GM19025 (cell line): Measurements from ENCODE around the gene RIOK3.
"Not testable (repeated sequence)": the region's sequence is repeated elsewhere in the genome, so short reads cannot be mapped to it uniquely, and the experiment has no call there.

Experiments
- ATAC-seq: cut with Tn5 transposase; IDR thresholded peaks from one replicate; pipeline ENCODE4 v1.9.1; 2021; ENCODE audit warnings: mild to moderate bottlenecking, low read depth, moderate library complexity; ENCODE audit not compliant: unreplicated experiment

The RIOK3 gene

DNA sequence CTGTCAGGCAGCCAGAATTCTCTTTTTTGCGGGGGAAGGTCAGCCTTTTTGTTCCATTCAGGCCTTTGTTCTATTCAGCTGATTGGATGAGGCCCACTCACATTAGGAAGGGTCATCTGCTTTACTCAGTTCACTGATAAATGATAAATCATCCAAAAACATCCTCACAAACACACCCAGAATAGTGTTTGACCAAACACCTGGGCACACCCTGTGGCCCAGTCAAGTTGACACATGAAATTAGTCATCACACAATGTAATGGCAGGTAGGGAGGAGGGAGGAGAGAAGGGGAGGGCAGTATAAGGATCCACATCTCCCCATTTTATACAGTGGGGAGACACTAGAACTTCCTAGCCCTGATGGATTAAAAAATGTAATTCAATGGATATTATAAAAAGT is 41.9 kb downstream of the RIOK3 start:
- ATAC-seq = no peak

DNA sequence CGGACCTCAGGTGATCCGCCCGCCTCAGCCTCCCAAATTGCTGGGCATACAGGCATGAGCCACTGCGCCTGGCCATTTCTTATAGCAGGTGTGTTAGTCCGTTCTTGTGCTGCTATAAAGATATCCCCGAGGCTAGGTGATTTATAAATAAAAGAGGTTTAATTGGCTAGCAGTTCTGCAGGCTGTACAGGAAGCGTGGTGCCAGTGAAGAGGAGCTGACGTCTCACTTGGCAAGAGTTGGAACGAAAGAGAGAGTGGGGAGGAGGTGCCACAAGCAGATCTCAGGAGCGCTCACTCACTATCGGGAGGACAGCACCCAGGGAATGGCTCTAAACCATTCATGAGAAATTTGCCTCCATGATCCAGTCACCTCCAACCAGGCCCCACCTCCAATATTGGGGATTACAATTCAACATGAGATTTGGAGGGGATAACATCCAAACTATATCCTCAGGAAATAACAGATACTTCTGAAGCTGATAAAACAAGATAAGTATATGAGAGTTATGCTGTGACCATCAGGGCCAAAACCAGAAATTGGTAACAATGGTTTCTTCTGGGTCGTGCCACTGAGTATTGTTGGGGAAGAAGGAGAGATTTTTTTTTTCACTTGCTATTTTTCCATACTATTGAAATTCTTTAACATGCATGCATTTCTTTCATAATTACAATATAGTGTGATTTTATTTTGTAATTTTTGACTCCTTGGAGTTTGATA is 42.8 kb downstream of the RIOK3 start:
- no peak for ATAC-seq

DNA sequence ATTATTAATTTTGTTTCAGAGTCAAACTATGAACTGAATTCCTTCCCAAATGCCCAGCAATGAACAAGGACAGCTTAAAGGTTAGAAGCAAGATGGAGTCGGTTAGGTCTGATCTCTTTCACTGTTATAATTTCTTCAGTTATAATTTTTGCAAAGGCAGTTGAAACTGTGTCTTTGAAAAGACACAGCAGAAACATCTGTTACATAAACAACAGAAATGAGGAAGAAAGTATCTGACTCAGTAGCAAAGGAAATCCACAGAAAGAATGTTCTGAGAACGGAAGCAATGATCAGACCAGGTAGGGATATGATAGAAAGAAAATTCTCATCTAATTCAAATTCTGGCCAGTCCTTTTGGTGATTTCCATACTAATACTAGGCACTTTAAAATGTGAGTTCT is 45.0 kb downstream of the RIOK3 start:
- no peak for ATAC-seq

DNA sequence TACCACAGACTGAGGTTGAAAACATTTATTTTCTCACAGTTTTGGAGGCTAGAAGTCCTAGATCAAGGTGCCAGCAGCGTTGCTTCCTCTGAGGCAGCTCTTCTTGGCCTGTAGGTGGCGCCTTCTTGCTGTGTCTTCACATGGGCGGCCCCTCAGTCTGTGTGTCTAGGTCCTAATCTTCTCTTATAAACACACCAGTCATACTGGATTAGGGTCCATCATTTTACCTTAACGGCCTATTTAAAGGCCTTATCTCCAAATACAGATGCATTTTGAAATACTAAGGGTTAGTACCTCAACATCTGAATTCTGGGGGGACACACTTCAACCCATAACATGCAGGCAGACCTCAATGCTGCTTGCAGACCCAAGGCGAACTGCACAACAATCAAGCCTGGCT is 45.8 kb downstream of the RIOK3 start:
- ATAC-seq = no peak

DNA sequence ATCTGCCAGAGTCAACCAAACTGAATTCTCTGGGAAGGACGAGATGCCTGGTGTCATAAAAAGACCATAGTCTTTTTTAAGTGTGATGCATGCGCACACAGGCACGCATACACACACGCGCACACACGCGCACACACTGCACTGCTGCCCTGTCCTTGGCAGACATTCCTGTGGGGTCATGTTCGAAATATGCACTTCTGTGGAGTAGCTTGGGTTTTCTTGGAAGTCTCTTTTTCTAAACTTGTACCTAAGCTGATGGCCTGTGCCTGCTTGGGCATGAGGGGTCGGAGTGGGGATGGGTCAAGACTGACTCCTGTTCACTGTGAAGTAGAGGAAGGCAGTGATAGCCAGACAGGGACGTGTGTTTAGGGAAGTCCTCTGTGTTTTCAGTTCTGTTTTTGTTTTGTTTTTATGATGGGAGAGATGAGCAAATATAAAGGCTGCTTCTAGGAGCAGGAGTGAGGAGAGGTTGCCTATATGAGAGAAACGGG is 46.2 kb downstream of the RIOK3 start:
- no peak for ATAC-seq

DNA sequence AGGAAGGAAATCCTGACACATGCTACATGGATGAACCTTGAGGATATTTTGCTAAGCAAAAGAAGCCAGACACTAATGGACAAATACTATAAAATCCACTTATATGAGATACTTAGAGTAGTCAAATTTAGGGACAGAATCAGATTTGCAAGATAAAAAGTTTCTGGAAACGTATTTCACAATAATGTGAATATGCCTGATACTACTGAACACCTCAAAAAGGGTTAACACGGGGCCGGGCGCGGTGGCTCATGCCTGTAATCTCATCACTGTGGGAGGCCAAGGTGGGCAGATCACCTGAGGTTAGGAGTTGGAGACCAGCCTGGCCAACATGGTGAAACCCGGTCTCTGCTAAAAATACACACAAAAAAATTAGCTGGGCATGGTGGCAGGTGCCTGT is 48.5 kb downstream of the RIOK3 start:
- ATAC-seq = no peak

DNA sequence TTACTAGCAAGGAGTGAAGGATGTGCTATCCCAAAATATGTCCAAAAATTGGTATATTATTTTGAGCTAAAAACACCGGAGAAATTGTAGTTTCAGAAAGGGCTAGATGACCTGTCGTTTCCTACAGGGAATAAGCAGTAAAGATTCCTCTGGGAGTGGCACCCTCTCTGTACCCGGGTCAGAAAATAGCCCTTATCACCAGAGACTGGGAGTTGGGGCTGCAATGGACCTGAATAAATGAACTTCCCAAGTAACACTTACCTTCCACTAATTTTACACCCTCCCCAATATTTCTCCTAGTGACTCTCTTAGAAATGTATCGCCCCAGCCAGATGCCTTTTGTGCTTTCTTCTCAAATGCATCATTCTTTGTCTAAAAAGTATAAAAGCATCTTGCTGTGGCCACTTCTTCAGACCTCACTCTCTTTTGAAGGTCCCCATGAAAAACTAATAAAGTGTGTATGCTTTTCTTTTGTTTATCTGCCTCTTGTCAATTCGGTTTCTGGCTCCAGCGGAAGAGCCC is 49.5 kb downstream of the RIOK3 start:
- ATAC-seq = no peak

DNA sequence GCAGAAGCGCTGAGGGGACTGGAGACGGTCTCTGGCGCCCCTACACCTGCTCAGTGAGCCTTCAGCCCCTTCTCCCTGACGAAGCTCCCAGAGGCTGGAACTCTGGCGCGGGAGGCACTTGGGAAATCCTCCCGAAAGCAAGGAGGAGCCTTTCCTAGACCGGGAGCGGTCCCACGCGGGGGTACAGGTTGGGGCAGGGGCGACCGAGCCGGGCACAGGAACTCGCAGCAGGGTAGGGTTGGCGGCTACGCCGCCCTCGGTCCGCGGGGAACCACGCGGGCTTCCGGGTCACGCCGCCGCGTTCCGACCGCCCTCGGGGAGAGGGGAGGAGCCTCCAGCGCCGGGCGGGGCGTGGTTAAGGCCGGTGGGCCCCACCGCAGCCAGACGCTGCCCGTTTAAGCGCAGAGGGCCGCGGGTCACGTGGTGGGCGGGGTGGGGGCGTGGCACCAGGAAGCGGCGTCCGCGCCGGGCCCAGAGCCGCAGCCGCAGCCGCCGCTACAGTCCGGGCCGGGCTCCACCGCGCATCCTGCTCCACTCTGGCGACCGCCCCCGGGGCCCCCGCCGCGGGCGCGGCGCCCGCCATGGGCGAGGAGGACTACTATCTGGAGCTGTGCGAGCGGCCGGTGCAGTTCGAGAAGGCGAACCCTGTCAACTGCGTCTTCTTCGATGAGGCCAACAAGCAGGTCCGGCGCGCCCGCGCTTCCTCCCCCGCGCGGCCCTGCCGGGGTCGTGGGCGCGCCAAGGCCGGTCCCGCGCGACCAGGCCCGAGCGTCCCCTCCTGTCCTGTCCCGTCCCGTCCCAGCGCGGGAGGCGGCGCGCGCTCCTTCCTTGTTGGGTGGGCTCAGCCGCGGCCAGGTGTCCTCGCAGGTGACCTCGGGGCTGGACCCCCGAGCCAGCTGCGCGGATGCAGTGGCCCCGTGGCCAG is 50.2 kb downstream of the RIOK3 start, which contains the start of gene RMC1:
RMC1 (plus strand) TSS at position 474 of the 925 bp plus-strand sequence; CDS start at position 582, 108 bp downstream.
- peak; percentile 79 for ATAC-seq

DNA sequence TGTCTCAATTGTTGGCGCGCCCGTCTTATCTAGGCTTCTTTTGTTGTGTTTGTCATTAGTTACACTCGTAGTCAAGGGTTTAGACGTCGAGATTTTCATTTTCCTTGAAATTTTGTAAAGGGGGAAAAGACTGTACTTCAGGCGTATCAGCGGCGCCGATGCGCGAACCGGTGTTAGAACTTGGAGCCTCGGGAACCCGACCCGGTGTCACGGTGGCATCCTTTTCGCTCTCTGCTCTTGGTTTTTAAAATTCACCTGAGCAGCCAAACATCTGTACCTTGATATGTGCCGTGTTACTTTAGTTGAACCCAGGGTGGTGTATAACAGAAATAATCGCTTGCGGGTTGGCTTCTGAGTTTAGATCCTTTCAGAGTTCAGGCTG is 50.9 kb downstream of the RIOK3 start:
- no peak for ATAC-seq

DNA sequence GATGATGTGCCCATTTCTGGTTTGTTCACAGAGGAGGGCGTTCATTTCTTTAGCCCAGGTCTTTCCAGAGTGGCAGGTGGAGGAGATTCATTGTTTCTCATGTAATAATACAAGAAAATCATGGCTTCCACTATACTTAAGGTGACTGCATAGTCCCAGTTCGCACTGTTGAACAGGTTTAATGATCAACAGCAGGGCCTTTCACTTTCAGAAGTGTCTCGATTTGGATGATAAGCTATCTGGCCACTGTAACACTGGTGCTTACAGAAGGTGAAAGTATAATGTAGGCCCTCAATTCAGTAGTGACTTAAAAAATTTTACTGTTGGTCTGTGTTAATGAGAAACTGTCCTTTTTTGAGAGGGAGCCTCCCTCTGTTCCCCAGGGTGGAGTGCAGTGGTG is 51.6 kb downstream of the RIOK3 start:
- ATAC-seq = peak; percentile 42

DNA sequence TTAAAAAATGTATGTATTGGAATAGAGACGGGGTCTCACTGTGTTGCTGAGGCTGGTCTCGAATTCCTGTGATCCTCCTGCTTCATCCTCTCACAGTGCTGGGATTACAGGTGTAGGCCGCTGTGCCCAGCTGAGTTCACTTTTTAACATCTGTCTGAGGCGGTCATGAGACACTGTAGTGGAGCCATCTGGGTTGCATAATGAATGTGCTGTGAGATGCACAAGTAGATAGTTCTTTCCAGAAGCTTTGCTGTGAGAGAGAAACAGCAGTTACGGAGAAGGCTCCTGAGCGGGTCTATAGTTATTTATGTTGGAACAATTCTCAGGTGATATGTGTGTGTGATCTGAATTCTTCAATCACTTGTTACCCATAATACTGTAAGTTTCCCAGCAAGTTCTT is 53.3 kb downstream of the RIOK3 start:
- ATAC-seq = no peak

DNA sequence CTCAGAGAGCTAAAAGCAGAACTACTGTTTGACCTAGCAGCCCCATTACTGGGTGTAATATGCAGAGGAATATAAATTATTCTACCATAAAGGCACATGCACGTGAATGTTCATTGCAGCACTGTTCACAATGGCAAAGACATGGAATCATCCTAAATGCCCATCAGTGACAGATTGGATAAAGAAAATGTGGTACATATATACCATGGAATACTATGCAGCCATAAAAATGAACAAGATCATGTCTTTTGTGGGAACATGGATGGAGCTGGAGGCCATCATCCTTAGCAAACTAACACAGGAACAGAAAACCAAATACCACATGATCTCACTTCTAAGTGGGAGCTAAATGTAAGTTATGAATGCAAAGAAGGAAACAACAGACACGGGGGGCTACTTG is 57.8 kb downstream of the RIOK3 start:
- not testable (repeated sequence) for ATAC-seq

DNA sequence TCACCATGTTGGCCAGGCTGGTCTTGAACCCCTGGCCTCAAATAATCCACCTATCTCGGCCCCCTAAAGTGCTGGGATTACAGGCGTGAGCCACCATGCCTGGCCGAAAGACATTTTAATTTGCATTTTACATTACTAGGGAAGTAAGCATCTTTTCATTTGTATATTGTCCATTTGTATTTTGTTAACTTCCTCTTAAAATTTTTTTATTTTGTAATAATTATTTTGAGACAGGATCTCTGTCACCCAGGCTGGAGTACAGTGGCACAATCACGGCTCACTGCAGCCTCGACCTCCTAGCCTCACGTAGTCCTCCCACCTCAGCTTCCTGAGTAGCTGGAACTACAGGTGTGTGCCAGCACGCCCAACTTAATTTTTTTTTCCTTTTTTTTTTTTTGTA is 59.1 kb downstream of the RIOK3 start:
- ATAC-seq = not testable (repeated sequence)

DNA sequence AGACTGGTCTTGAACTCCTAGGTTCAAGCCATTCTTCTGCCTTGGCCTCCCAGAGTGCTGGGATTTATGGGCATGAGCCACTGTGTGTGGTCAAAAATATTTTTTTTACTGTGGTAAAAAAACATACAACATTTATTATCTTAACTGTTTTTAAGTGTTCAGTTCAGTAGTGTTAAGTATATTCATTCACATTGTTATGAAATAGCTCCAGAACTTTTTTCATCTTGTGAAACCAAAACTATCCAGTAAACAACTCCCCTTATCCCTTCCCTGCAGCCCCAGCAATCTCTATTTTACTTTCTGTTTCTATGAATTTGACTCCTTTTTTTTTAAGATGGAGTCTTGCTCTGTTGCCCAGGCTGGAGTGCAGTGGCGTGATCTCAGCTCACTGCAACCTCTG is 59.6 kb downstream of the RIOK3 start:
- ATAC-seq = no peak

DNA sequence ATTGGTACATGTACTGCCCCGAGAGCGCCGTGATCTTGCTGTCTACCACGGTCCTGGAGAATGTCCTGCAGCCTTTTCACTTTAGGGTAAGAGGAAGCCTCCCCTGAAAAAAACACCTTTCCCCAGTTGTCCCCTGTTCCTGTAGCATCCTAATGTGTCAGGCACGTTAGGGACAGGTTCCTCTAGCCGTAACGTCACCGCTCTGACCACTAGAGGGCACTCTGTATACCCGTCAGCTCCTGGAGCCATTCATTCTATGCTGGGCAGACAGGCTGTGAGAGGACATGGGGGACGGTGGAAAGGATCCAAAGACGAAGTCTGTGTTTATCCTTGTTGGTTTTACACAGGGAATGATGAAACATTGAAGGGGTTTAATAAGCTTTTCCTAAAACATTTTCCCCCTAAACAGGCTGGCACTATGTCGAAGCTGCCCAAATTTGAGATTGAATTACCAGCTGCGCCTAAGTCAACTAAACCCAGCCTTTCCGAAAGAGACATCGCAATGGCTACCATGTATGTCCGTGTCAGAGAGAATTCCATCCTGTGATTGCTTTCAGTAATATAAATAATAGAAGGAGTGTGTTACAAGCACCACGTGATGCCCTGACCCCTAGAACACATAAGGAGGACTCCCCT is 62.9 kb downstream of the RIOK3 start:
- peak; percentile 86 for ATAC-seq

DNA sequence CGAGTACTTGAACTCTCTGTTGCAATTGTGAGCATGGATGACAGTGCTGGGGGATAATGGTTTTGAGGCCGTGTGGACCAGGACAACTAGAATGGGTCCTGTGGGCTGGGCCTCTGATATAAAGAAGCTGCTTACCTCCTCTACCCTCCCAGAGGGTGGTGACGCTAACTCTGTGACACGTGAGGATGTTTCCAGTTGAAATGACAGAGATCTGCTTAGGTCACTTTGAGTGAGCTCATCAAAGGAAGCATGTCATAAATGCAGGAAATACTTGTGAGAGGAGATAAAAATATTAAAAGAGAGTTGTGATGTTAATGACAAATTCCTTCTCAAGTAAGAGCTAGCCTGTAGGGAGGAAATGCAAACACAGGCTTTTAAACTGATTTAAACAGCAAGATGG is 66.6 kb downstream of the RIOK3 start:
- ATAC-seq = no peak

DNA sequence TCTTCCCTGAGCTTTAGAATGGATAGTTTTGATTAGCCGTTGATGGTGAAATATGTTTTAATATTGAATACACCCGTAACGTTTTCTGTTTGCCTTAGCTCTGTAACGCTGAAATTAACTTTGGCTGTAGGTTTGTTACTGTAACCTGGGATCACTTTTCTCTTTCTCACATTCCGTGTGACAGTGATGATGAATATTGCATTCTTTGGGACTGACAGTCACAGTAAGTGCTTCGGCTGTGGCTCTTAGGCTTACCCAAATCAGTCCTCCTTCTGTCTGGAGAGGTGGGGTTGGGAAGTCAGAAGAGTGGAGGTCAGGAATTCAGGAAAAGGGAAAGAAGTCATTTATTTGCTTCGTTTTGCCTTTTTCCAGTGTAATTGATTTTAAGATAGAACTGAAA is 68.2 kb downstream of the RIOK3 start:
- ATAC-seq = no peak

DNA sequence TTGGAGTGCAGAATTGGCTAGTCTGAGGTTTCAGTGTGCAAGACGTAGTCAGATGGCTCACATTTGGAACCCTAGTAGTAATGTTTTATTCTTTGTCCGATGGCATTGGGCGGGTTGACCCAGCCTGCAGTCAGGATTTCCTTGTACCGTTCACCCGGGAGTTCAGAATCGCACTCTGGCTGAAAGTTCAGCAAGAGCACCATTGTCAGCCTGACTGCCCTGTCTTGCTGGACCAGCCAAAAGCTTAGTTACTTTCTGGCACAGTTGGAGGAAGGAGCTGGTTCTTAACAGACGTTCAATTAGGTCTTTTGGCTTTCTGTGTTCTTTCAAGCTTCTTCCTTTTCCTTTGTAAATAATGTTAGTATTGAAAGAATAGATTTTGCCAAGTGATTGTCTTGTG is 68.8 kb downstream of the RIOK3 start:
- ATAC-seq = no peak

DNA sequence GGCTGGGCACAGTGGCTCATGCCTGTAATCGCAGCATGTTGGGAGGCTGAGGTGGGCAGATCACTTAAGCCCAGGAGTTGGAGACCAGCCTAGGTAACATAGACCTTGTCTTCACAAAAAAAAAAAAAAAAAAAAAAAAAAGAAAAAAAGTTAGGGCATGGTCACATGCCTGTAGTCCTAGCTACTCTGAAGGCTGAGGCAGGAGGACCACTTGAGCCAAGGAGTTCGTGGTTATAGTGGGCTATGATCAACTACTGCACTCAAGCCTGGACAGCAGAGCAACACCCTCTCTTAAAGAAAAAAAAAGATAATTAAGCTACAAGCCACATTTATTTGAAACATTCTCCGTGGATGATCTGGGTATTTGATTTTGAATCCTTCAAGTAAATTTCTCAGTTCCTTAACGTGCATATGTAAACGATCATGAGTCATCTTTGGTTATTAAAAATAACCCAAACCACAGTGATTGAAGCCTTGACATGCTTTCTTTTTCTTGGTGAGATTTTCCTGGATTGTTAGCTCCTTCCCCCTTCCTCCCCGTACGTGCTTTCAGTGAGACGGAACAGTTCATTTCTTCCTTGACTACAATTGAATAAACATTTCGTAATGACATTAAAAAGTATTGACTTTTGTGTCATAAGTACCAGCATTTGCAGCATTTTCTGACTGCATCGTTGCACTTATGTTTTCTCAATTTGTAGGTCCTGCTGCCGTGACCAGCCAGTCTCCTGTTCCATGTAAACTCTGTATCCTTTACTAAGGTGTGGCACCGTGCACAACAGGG is 70.5 kb downstream of the RIOK3 start:
- no peak for ATAC-seq

DNA sequence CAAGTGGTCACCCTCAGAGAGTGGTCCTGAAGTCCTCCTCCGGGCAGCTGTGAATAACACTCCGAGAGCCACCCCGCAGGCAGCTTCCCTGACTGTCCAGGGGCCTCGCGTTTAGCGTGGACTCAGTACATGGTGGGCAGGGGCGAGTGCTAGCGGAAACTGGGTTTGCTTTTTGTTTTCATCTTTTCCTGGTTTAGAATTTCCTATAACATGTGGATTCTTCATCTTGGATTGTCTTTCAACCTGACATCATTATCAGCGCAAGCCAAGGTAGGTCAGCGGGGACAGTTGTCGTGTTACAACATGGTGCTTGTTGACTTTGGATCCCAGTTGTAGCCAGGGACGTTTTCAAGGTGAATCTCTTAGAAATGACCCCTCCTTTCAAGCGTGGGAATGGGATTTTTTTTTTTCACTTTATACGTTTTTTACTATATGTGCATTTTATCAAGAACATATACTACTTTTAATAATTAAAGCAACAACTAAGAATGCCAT is 71.2 kb downstream of the RIOK3 start:
- no peak for ATAC-seq
